SK-N-SH treated with all-trans-retinoic acid at 6 μM for 48 hours (cell line): ENCODE data around the gene DOP1B.

Source experiments
- ATAC-seq: fragments of 200-7000 bp; cut with Tn5 transposase; 3 replicates; pipeline ENCODE4 v1.9.1; 2020; ENCODE audit warnings: mild to moderate bottlenecking, moderate library complexity
- BACH2 ChIP-seq: fragments of 250-450 bp; sonication (Bioruptor Pico); IDR thresholded peaks from 2 replicates; pipeline ENCODE4 v1.9.0; 2021; ENCODE audit warnings: mild to moderate bottlenecking, borderline replicate concordance
- CSDC2 ChIP-seq: fragments of 250-450 bp; sonication (Bioruptor Pico); IDR thresholded peaks from 2 replicates; pipeline ENCODE4 v1.5.0; 2020; ENCODE audit warnings: mild to moderate bottlenecking, moderate library complexity
- ESRRG ChIP-seq: fragments of 250-450 bp; sonication (Bioruptor Pico); IDR thresholded peaks from 2 replicates; pipeline ENCODE4 v1.6.1; 2021; ENCODE audit warnings: mild to moderate bottlenecking
- GLIS3 ChIP-seq: fragments of 250-450 bp; sonication (Bioruptor Pico); IDR thresholded peaks from 2 replicates; pipeline ENCODE4 v1.5.0; 2020; ENCODE audit warnings: mild to moderate bottlenecking, moderate library complexity
- ISL1 ChIP-seq: fragments of 250-450 bp; sonication (Bioruptor Pico); IDR thresholded peaks from 2 replicates; pipeline ENCODE4 v2.1.2; 2022; ENCODE audit warnings: mild to moderate bottlenecking, moderate library complexity
- OSR1 ChIP-seq: fragments of 250-450 bp; sonication (Bioruptor Pico); IDR thresholded peaks from 2 replicates; pipeline ENCODE4 v1.8.0; 2022; ENCODE audit warnings: moderate library complexity, mild to moderate bottlenecking, inconsistent platforms
- PATZ1 ChIP-seq: fragments of 250-450 bp; sonication (Bioruptor Pico); IDR thresholded peaks from 2 replicates; pipeline ENCODE4 v1.8.0; 2020; ENCODE audit warnings: mild to moderate bottlenecking, moderate library complexity, borderline replicate concordance
- SNAI2 ChIP-seq: fragments of 250-450 bp; sonication (Bioruptor Pico); IDR thresholded peaks from 2 replicates; pipeline ENCODE4 v1.5.0; 2020; ENCODE audit warnings: mild to moderate bottlenecking, moderate library complexity
- TOX ChIP-seq: fragments of 250-450 bp; sonication (Bioruptor Pico); IDR thresholded peaks from 2 replicates; pipeline ENCODE4 v1.8.0; 2021; ENCODE audit warnings: mild to moderate bottlenecking, moderate library complexity, borderline replicate concordance
- TSHZ2 ChIP-seq: fragments of 250-450 bp; sonication (Bioruptor Pico); IDR thresholded peaks from 2 replicates; pipeline ENCODE4 v1.5.0; 2020; ENCODE audit warnings: mild to moderate bottlenecking, moderate library complexity
- ZC3H10 ChIP-seq: fragments of 250-450 bp; sonication (Bioruptor Pico); IDR thresholded peaks from 2 replicates; pipeline ENCODE4 v1.5.1; 2021; ENCODE audit warnings: mild to moderate bottlenecking, moderate library complexity
- ZFP3 ChIP-seq: fragments of 250-450 bp; sonication (Bioruptor Pico); IDR thresholded peaks from 2 replicates; pipeline ENCODE4 v1.5.0; 2020; ENCODE audit warnings: mild to moderate bottlenecking, moderate library complexity
- ZFP30 ChIP-seq: fragments of 450-650 bp; formaldehyde crosslinking; IDR thresholded peaks from 2 replicates; pipeline ENCODE4 v1.5.0; 2022; ENCODE audit warnings: mild to moderate bottlenecking, moderate library complexity
- TF ChIP-seq, protein P1 (sequence below): fragments of 250-450 bp; sonication (Bioruptor Pico); IDR thresholded peaks from 2 replicates; pipeline ENCODE4 v1.5.1; 2021; ENCODE audit warnings: mild to moderate bottlenecking, moderate library complexity
- TF ChIP-seq, protein P2 (sequence below): fragments of 250-450 bp; sonication (Bioruptor Pico); IDR thresholded peaks from 2 replicates; pipeline ENCODE4 v1.5.1; 2020; ENCODE audit warnings: low read depth, mild to moderate bottlenecking, moderate library complexity

The DOP1B gene

GRCh38 chr21:36109868-36110267 is 46.8 kb upstream of the DOP1B start (continued):
- no peak for TF ChIP-seq TSHZ2 (CRISPR knock-in tag)
- TF ChIP-seq ISL1 (CRISPR knock-in tag), result no peak
- TF ChIP-seq CSDC2, result no peak
- no peak for TF ChIP-seq OSR1 (CRISPR knock-in tag)
- TF ChIP-seq, protein P1, sequence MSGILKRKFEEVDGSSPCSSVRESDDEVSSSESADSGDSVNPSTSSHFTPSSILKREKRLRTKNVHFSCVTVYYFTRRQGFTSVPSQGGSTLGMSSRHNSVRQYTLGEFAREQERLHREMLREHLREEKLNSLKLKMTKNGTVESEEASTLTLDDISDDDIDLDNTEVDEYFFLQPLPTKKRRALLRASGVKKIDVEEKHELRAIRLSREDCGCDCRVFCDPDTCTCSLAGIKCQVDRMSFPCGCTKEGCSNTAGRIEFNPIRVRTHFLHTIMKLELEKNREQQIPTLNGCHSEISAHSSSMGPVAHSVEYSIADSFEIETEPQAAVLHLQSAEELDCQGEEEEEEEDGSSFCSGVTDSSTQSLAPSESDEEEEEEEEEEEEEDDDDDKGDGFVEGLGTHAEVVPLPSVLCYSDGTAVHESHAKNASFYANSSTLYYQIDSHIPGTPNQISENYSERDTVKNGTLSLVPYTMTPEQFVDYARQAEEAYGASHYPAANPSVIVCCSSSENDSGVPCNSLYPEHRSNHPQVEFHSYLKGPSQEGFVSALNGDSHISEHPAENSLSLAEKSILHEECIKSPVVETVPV (CRISPR knock-in tag), result no peak
- no peak for TF ChIP-seq ZFP30
- no peak for TF ChIP-seq SNAI2 (CRISPR knock-in tag)

DNA sequence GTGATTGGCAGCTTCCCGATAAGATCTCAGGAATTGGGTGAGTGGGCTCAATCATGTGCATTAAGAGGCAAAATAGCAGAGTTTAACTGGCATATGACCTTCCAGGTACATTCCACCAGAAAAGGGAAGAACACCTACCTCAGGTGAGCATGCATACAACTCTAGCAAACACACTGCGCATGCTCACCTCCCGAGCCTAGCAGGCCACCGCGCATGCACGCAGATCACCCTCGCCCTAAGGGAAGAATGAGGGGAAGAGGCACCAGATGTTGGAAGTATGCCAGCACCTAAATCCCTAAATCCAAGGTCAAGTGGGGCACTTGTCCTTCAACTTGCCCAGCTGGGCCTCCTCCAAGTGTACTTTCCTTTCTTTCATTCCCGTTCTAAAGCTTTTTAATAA is 45.4 kb upstream of the DOP1B start:
- TF ChIP-seq OSR1 (CRISPR knock-in tag), result no peak
- TF ChIP-seq ZFP30, result no peak
- TF ChIP-seq BACH2 (CRISPR knock-in tag), result no peak
- TF ChIP-seq CSDC2, result no peak
- no peak for ATAC-seq

- TF ChIP-seq ZC3H10 (CRISPR knock-in tag) (no peak), OSR1 (CRISPR knock-in tag) (no peak), TOX (CRISPR knock-in tag) (no peak), TSHZ2 (CRISPR knock-in tag) (no peak), CSDC2 (no peak), PATZ1 (CRISPR knock-in tag) (no peak), GLIS3 (CRISPR knock-in tag) (no peak), ZFP3 (CRISPR knock-in tag) (no peak), ESRRG (CRISPR knock-in tag) (no peak)
- TF ChIP-seq, protein P1 (CRISPR knock-in tag), result no peak
- TF ChIP-seq, protein P2, sequence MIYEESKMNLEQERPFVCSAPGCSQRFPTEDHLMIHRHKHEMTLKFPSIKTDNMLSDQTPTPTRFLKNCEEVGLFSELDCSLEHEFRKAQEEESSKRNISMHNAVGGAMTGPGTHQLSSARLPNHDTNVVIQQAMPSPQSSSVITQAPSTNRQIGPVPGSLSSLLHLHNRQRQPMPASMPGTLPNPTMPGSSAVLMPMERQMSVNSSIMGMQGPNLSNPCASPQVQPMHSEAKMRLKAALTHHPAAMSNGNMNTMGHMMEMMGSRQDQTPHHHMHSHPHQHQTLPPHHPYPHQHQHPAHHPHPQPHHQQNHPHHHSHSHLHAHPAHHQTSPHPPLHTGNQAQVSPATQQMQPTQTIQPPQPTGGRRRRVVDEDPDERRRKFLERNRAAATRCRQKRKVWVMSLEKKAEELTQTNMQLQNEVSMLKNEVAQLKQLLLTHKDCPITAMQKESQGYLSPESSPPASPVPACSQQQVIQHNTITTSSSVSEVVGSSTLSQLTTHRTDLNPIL, result no peak
- ATAC-seq, result no peak
Measured at GRCh38 chr21:36113647-36114428, 42.8 kb upstream of the DOP1B start.
